OCI-LY3 (cell line): ENCODE results near the gene SSRP1.

Experiments used
- H2AFZ ChIP-seq: fragments of 200-600, 300-600 bp; shearing (Covaris generic); 2 replicates; pipeline ENCODE4 v1.6.0; 2014; ENCODE audit warnings: antibody characterized with exemption, low read depth, low read length
- H3K27ac ChIP-seq: fragments of 200-600, 300-600 bp; sonication (generic); 2 replicates; pipeline ENCODE4 v1.5.1; 2014; ENCODE audit warnings: mild to moderate bottlenecking, low read length, moderate library complexity, mixed read lengths
- H3K27me3 ChIP-seq: fragments of 200-600, 300-600 bp; sonication (generic); 2 replicates; pipeline ENCODE4 v1.6.1; 2014; ENCODE audit warnings: low read depth, low read length, mixed read lengths
- H3K36me3 ChIP-seq: fragments of 200-600, 300-600 bp; sonication (generic); replicated peaks from 2 replicates; pipeline ENCODE3; 2014; ENCODE audit warnings: low read depth, low read length, mixed read lengths
- H3K4me1 ChIP-seq: fragments of 300-600, 200-600 bp; sonication (generic); 2 replicates; pipeline ENCODE4 v1.6.1; 2014; ENCODE audit warnings: low read length, mixed read lengths
- H3K4me2 ChIP-seq: fragments of 200-600, 300-600 bp; sonication (generic); 2 replicates; pipeline ENCODE4 v1.6.1; 2014; ENCODE audit warnings: low read length, mixed read lengths
- H3K4me3 ChIP-seq: fragments of 300-600, 200-600 bp; sonication (generic); 2 replicates; pipeline ENCODE4 v1.5.1; 2014; ENCODE audit warnings: antibody characterized with exemption, mild to moderate bottlenecking, low read length, moderate library complexity
- H3K79me2 ChIP-seq: fragments of 300-600, 200-600 bp; shearing (Covaris generic); 2 replicates; pipeline ENCODE4 v1.6.1; 2014; ENCODE audit warnings: mild to moderate bottlenecking, low read length, mixed read lengths
- H3K9ac ChIP-seq: fragments of 300-600, 200-600 bp; shearing (Covaris generic); 2 replicates; pipeline ENCODE4 v1.6.0; 2014; ENCODE audit warnings: mild to moderate bottlenecking, low read length, moderate library complexity
- H3K9me3 ChIP-seq: fragments of 200-600, 300-600 bp; shearing (Covaris generic); 2 replicates; pipeline ENCODE4 v1.6.1; 2014; ENCODE audit warnings: low read length, mixed read lengths; ENCODE audit not compliant: insufficient read depth
- H4K20me1 ChIP-seq: fragments of 200-600, 300-600 bp; sonication (generic); 2 replicates; pipeline ENCODE4 v1.6.1; 2016; ENCODE audit warnings: low read length, mixed read lengths; ENCODE audit not compliant: insufficient read depth
- EZH2phosphoT487 ChIP-seq: fragments of 200-600 bp; shearing (Covaris generic); IDR thresholded peaks from 2 replicates; pipeline ENCODE4 v1.6.1; 2018; ENCODE audit warnings: antibody characterized with exemption, mixed run types, low read depth
- TF ChIP-seq, protein P1 (sequence below): fragments of 200-600, 300-600 bp; sonication (generic); IDR thresholded peaks from 2 replicates; pipeline ENCODE4 v1.5.1; 2014; ENCODE audit warnings: antibody characterized with exemption, low read length, low read depth

The SSRP1 gene

GRCh38 chr11:57373146-57373545 is 37.5 kb upstream of the SSRP1 start:
- H4K20me1 ChIP-seq = no peaks in the 10 kb centered on the region
- no peaks in the 10 kb centered on the region for H3K9me3 ChIP-seq
- peaks cover 29% of the 10 kb centered on the region for H3K4me1 ChIP-seq
- no peak overlapping the region for H3K4me3 ChIP-seq
- H3K9ac ChIP-seq = no peak overlapping the region
- no peak overlapping the region for H2AFZ ChIP-seq
- no peak overlapping the region for H3K4me2 ChIP-seq
- no peak overlapping the region for H3K27ac ChIP-seq
- no peaks in the 10 kb centered on the region for H3K79me2 ChIP-seq
- TF ChIP-seq, protein P1, sequence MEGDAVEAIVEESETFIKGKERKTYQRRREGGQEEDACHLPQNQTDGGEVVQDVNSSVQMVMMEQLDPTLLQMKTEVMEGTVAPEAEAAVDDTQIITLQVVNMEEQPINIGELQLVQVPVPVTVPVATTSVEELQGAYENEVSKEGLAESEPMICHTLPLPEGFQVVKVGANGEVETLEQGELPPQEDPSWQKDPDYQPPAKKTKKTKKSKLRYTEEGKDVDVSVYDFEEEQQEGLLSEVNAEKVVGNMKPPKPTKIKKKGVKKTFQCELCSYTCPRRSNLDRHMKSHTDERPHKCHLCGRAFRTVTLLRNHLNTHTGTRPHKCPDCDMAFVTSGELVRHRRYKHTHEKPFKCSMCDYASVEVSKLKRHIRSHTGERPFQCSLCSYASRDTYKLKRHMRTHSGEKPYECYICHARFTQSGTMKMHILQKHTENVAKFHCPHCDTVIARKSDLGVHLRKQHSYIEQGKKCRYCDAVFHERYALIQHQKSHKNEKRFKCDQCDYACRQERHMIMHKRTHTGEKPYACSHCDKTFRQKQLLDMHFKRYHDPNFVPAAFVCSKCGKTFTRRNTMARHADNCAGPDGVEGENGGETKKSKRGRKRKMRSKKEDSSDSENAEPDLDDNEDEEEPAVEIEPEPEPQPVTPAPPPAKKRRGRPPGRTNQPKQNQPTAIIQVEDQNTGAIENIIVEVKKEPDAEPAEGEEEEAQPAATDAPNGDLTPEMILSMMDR = no peak
- no peak for TF ChIP-seq EZH2phosphoT487
- H3K36me3 ChIP-seq = no peaks in the 10 kb centered on the region
- H3K27me3 ChIP-seq = peaks cover 13% of the 10 kb centered on the region; the same call in 1 of the 2 replicates

DNA sequence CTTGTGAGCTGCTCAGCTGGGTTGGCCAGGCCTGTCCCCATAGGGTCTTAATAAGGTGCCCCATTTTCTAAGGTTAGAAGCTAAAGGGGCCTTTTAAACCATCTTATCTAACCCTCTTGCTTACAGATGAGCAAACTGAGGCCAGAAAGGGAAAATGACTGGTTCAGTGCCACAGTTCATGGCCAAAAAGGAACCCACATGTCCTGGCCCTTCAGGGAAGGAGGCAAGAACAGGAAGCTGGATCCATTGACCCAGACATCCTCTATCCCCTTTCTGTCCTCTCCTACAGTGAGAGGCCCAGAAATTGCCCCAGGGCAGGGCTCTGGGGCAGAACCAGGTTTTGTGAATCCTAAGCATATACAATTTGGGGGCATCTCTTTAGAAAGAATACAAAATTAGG is 35.2 kb upstream of the SSRP1 start:
- H3K9me3 ChIP-seq = no peaks in the 10 kb centered on the region
- H3K9ac ChIP-seq = no peak overlapping the region
- no peaks in the 10 kb centered on the region for H4K20me1 ChIP-seq
- no peak overlapping the region for H3K4me2 ChIP-seq
- no peaks in the 10 kb centered on the region for H3K36me3 ChIP-seq
- H2AFZ ChIP-seq = no peak overlapping the region
- no peak overlapping the region for H3K4me3 ChIP-seq
- H3K4me1 ChIP-seq = peaks cover 40% of the 10 kb centered on the region
- H3K79me2 ChIP-seq = no peaks in the 10 kb centered on the region
- H3K27ac ChIP-seq = no peak overlapping the region
- TF ChIP-seq, protein P1 = no peak
- TF ChIP-seq EZH2phosphoT487 = no peak
- no peaks in the 10 kb centered on the region for H3K27me3 ChIP-seq

DNA sequence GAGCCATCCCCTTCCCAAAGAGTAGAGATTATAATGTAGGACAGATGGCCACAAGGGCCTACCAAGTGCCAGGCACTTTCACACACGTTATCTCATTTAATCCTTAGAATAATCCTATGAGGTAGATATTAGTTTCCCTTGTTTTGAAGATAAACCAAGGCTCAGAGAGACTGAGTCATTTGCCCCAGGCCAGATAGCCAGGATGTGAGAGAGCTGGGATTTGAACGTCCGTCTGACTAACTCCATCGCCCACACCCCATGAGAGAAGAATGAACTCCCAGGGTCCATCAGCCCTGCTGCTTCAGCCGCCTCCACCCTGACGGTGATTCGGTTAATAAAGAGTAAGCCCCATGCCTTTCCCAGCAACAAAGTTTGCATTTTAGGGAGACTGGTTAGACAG is 34.6 kb upstream of the SSRP1 start:
- Histone ChIP-seq H4K20me1 (no peaks in the 10 kb centered on the region), H3K27me3 (no peaks in the 10 kb centered on the region), H3K36me3 (no peaks in the 10 kb centered on the region), H2AFZ (no peak overlapping the region), H3K9me3 (no peaks in the 10 kb centered on the region), H3K9ac (no peak overlapping the region), H3K4me1 (peaks cover 44% of the 10 kb centered on the region), H3K79me2 (no peaks in the 10 kb centered on the region), H3K27ac (no peak overlapping the region), H3K4me3 (no peak overlapping the region), H3K4me2 (no peak overlapping the region)
- no peak for TF ChIP-seq EZH2phosphoT487
- TF ChIP-seq, protein P1 = no peak

GRCh38 chr11:57368845-57369232 is 33.1 kb upstream of the SSRP1 start:
- peaks cover 38% of the 10 kb centered on the region for H3K4me1 ChIP-seq
- H3K36me3 ChIP-seq = no peaks in the 10 kb centered on the region
- H3K9ac ChIP-seq = no peak overlapping the region
- H3K9me3 ChIP-seq = no peaks in the 10 kb centered on the region
- no peaks in the 10 kb centered on the region for H3K79me2 ChIP-seq
- no peak overlapping the region for H3K27ac ChIP-seq
- H3K4me3 ChIP-seq = no peak overlapping the region
- no peaks in the 10 kb centered on the region for H3K27me3 ChIP-seq
- no peak overlapping the region for H2AFZ ChIP-seq
- TF ChIP-seq EZH2phosphoT487 = no peak
- TF ChIP-seq, protein P1 = no peak
- H3K4me2 ChIP-seq = no peak overlapping the region
- H4K20me1 ChIP-seq = no peaks in the 10 kb centered on the region
